HG02938 (cell line): ENCODE measurements around the gene RETREG1.
A peak's percentile ranks its signal among the peaks of the same experiment; 100 is the strongest.
"Not testable (repeated sequence)": the region's sequence is repeated elsewhere in the genome, so short reads cannot be mapped to it uniquely, and the experiment has no call there.

Experiments used
- ATAC-seq: cut with Tn5 transposase; IDR thresholded peaks from one replicate; pipeline ENCODE4 v1.9.1; 2021; ENCODE audit warnings: mild to moderate bottlenecking, moderate library complexity; ENCODE audit not compliant: unreplicated experiment

RETREG1 gene

GRCh38 chr5:16617274-16617968 lies 624 bp upstream of the RETREG1 start:
- peak; percentile 11 for ATAC-seq

- no peak for ATAC-seq
Observed at GRCh38 chr5:16615741-16616535, 859 bp downstream of the RETREG1 start.

GRCh38 chr5:16612007-16612406 lies 4.8 kb downstream of the RETREG1 start:
- no peak for ATAC-seq

GRCh38 chr5:16610896-16611295 lies 5.9 kb downstream of the RETREG1 start:
- not testable (repeated sequence) for ATAC-seq

GRCh38 chr5:16609412-16609811 lies 7.4 kb downstream of the RETREG1 start:
- ATAC-seq: no peak

- ATAC-seq: no peak
Observed at GRCh38 chr5:16606628-16607027, 10.2 kb downstream of the RETREG1 start.

- ATAC-seq: no peak
Observed at GRCh38 chr5:16603701-16604100, 13.1 kb downstream of the RETREG1 start.

- no peak for ATAC-seq
Observed at GRCh38 chr5:16603295-16603694, 13.5 kb downstream of the RETREG1 start.

GRCh38 chr5:16602182-16602581 lies 14.6 kb downstream of the RETREG1 start:
- ATAC-seq: no peak

- ATAC-seq: no peak
Observed at GRCh38 chr5:16600946-16601345, 15.9 kb downstream of the RETREG1 start.

- ATAC-seq: no peak
Observed at GRCh38 chr5:16600397-16600796, 16.4 kb downstream of the RETREG1 start.

- ATAC-seq: no peak
Observed at GRCh38 chr5:16597946-16598694, 18.7 kb downstream of the RETREG1 start.

- ATAC-seq: no peak
Observed at GRCh38 chr5:16596581-16596940, 20.2 kb downstream of the RETREG1 start.

- ATAC-seq: no peak
Observed at GRCh38 chr5:16595881-16596580, 20.8 kb downstream of the RETREG1 start.

- ATAC-seq: no peak
Observed at GRCh38 chr5:16593628-16594027, 23.2 kb downstream of the RETREG1 start.

GRCh38 chr5:16593013-16593412 lies 23.8 kb downstream of the RETREG1 start:
- ATAC-seq: no peak

- no peak for ATAC-seq
Observed at GRCh38 chr5:16592255-16592654, 24.5 kb downstream of the RETREG1 start.

- no peak for ATAC-seq
Observed at GRCh38 chr5:16590685-16591084, 26.1 kb downstream of the RETREG1 start.

GRCh38 chr5:16589658-16590057 lies 27.1 kb downstream of the RETREG1 start:
- ATAC-seq: no peak

GRCh38 chr5:16588434-16589214 lies 28.2 kb downstream of the RETREG1 start:
- no peak for ATAC-seq
